NCI-H1694 treated with DMSO at 0.1 percent for 48 hours (cell line): ENCODE results near the gene MAD1L1.

Source experiments
- DNase-seq: peaks from one replicate; lab custom pipeline; 2025; lab: John Stamatoyannopoulos, UW

The MAD1L1 gene

DNA sequence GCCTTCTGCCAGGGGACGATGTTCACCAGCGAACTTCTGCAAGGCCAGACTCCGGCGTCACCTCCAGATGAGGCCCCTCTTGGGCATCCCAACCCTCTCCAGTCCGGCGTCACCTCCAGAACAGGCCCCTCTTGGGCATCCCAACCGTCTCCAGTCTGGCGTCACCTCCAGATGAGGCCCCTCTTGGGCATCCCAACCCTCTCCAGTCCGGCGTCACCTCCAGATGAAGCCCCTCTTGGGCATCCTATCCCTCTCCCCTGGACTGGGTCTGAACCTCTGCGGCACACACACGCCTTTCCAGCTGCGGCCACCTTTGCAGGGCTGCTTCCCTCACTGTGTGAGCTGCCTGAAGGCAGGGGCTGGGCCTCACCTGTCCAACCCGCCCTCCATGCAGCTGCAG, 321.2 kb downstream of the MAD1L1 start:
- no peak for DNase-seq

DNA sequence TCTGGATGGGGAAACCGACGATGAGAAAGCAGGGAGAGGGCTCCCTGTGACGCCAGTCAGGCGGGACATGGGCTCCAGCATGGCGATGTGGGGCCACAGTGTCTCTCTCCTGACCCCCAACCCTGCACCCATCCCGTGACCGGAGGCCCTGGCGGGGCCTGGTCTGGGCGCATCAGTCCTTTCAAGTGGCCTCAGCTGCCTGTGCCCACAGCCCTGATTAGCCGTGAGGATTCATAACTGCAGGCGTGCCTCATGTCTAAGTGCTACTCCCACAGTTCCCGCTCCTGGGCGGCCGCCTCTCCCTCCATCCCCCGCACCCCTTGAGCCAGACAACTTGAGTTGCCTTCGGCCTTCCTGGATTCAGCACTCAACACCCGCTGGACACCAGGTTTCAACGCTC, 321.9 kb downstream of the MAD1L1 start:
- no peak for DNase-seq

DNA sequence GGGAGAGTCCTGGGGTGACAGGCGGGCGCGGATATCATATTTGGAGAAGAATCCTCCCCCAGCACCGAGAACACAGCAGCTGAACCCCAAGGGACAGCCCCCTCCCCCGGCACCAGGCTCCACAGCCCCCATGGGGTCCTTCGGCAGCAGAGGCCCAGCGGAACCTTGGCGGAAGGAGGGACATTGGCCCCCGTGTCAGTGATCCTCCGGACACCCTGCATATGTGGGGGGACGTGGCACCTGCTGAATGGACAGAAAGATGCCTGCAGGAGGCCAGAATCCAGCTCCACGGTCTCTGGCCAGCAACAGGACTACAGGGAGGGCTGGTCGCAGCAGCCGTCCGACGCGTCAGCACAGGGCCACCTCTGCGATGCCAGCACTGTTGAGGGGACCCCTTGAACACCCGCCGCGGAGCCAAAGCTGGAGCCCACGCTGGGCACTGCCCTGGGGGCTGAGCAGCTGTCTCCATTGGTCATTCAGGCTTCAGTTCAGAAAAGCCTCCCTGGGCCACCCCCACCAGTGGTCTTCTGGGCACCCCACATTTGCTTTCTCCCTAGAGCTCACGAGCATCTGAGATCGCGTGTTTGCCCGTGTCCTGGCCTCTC, 322.6 kb downstream of the MAD1L1 start:
- no peak for DNase-seq

DNA sequence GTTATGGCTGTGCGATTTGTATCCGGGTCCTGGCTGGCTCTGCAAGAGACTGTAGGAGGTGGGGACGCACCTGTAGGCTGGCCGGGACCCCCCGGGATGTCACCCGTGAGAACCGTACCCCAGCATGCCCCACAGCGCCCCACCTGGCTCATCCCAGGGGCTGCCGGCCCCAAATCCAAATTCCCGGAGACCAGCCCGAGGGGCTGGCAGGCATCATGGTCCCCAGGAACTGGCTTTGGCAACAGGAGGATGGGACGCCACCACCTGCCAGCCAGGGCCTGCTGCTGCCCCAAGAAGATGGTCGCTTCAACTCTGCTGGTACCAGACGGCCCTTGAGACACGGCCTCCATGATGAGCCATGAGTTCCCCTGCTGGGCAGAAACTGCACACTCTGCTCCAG, 323.3 kb downstream of the MAD1L1 start:
- DNase-seq: no peak

DNA sequence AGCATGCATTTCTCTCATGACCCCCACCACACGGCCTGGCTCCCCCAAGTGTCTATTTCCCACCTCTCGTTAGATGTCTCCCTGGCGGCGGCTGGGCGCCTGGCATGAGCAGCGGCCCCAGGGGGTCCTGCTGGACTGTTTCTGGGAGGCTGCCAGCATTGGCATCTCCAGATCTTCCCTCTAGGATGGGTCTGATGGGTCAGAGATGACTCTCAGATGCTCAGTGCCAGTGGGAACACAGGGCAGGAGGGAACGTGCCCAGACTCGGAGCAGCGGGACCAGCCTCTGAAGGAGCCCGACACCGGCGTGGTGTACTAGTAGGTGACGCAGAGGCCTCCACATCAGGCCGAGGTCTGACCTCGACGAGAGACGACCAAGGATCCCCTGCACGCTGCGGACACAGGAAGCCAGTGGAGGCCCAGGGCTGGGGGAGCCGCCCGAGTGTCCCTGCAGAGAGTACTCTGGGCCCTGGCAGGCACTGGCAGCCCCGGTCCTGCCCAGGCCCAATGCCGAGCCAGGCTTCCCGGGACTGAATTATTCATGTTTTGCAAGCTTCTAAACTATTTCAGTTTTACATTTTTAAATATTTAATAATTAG, 323.8 kb downstream of the MAD1L1 start:
- no peak for DNase-seq

DNA sequence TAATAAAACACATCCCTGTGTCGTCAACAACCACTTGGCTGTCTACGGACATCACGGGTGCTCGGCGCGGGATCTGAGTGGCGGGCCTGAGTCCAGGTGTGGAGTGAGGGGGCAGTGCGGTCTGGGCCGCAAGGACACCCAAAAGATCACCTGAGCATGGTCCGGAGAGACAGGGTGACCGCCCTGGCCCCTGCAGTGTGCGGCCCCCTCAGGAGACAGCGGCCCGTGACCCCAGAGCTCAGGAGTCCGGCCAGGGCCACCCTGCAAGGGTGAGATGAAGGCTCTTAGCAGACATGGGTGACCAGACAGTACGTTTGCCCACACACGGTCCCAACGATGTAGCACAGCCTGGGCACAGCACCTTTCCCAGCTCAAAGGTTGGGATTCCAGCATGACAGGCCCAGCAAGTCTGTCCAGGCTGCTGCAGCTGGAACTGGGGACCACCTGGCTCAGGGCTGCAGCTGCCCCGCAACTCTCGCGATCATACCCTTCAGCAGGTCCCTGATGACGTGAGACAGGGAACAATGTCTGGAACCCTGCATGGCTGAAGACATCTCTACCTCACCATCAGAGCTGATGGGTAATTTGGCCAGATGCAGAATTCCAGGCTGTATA, 324.9 kb downstream of the MAD1L1 start:
- DNase-seq: no peak

DNA sequence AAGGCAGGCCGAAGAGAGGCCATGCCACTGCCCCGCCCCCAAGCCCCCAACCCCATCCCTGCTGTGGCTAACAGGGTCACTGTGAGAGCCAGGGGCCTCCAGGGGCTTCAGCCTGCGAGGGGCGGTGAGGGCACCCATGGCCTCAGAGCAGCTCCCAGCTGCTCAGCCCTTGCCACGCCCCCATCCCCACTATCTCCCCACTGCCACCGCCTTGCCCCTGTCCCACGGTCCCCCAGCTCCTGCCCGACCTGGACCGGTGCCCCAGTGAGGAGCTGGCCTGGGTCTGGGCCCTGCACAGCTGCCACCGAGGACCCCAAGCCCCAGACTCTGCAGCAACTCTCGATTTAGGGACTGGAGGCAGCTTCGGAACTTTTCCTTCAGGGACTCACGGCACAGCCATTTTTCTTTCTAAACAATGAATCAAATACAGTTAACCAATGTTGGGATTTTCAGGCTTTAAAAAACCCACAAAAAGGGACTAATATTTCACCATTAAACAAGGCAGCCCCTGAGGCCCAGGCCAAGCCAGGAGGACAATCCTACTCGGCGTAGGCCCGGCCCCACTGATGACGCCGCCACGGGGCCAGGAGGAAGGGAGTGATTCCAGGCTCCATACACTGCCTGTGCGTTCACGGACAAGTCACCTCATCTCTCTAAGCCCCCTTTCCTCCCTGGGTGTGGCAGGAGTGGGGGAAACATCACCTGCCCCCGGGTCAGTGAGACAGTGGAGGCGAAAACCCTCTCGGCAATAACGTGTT, 325.6 kb downstream of the MAD1L1 start:
- DNase-seq: no peak

DNA sequence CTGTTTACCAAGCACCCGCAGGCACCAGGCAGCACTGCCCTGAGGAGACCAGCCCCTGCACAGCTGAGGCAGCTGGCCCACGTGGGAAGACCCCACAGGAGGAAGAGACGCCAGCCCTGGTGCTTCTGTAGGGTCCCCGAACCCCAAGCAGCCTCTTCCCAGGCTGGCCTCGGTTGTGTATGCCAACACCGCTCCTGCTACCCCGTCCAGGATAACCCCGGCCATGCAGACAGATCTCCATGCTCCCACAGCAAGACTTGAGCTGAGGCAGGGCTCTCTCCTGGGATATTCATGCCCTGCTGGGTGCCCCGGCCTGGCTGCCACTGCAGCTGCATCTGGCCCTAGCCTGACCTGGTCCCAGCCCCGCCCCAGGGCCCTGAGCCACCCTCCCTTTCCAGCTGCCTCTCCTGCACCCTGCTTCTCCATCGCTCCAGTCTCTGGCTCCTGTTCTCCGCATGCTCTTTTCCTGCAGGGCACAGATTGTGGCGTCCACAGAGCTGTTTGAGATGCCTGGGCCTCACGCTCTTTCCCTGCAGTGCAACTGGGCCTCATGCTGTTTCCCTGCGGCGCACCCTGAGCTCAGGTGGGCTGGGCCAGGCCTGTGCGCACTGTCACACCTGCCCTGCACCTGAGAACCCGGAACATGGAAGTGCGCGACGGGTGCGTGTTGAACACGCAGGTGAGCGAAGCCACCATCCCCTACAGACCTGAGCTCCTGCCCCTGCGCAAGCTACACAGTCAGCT, 326.5 kb downstream of the MAD1L1 start:
- DNase-seq: no peak

DNA sequence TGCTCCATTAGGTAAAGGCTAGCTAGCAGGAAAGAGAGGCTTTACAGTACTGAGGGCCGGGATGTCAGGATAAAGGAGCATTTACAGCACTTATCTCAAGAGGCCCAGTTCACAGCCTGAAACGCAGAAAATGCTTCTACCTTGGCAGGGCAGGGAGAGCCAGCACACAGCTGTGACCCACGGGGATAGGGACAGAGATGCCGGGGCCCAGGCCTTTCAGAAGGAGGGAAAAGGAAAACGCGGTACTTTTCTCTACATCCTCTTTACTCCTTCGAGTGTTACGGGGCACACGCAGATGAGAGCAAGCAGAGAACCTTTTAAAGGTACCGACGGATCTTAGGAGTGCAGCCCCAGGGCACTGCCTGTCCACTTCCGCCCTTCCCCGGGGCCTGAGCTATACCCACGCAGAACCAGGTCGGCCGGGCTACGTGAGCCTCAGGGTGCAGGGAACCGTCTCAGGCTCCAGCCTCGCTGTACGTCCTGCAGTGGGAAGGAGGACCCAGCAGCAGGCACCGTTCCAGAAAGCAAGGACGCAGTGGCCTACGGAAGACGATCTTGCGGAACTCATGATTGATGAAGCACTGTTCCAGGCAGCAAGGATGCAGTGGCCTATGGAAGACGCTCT, 330.4 kb downstream of the MAD1L1 start:
- DNase-seq: no peak

DNA sequence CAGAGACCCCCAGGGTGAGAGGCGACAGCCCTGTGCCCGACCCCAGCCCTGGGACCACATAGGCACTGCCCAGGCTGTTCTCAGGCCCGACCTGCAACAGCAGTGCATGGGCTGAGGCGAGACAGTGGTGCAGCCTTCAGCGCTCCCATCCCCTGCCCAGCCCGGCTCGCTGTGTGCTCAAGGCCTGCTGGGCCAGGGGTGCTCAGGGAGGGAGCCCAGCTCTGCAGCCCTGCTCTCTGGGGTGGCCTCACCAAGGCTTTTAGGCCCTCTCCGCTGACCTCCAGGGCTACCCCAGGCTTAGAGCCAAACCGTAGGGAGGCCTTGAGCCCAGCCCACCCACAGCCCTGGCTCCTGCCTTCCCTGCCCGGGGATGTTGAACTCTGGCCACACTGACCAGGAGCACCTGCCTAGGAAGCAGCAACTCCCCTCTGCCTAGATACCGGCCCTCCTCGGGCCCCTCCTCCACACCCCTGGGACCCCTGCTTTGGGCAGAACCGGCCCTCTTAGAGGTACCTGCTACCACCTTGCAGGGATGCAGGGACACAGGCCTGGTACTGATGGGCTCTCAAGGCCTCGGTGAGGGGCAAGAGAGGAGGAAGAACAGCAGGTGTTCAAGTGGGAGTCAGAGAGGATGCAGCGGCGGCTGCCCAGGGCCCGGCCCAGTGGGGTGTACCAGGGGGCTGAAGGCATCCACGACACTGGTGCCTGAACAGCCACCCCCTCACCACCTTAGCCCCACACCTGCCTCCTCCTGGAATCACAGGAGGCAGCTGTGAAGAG, 331.1 kb downstream of the MAD1L1 start:
- no peak for DNase-seq

DNA sequence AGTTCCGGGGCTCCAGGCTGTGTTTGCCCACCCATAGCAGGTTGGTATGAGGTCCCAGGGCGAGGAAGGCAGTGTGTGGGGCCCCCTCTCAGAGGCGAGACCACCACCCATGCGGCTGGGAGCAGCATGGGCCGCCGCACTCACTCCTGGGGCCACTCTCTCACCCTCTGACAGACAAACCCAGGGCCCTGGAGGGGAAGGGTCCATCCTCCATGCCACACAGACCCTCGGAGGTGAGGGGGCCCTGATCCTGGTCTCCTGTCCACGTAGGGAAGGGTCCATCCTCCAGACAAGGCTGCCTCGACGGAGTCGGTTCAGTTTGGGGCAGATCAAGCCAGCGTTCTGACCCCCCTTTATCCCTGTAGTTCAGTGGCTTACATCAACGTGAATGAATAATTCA, 331.9 kb downstream of the MAD1L1 start:
- no peak for DNase-seq

DNA sequence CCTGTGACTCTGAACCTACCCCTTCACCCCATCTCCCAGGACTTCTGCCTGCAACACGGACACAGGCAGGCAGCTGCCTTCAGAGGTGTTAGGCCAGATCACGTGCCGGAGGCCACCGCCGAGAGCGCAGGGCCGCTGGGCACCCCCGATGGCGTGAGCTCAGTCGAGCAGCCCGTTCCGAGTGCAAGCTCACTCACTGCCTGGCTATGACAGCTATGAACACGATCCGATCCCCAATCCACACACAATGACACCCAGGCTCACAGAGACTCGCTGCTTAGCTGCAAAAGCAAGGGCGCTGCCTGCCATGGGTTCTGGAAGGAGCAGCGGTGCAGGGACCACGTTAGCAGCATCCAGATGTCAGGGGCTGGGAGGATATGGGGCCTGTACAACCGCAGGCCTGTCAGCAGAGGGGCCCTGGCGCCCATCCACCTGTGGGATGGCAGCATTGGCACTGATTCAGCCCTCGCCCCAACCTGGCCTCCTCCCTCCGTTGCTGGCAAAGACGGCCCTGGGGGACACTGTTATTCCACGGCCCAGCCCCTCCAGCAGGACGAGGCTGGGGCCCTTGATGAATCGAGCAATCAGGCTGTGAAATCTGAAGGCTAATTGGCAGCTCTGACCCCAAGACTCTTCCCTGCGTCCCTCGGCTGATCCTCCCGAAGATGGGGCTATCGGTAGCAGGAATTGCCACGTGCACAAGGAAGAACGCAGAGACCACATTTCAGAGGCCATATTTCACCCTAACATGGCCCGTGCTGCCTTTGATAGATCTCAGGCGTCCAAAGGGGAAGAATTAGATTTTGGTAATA, 332.6 kb downstream of the MAD1L1 start:
- DNase-seq: peak; percentile 26

DNA sequence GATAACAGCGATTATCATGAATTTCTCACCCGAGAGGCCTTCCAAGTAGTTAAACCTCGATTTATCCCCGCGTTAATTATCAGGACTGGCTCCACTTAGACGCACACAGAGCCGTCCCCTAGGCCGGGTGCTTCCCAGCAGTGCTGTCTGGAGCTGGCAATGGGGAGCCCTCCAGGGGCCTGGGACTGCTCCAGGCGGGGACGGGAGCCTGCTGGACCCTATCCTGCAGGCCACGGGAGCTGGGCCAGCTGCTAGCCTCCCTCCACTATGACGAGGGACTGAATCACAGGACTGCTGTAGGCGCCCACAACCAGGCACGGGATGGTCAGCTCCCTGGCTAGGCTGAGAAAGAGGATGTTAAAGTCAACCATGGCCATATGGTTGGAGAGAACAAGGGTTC, 333.5 kb downstream of the MAD1L1 start:
- DNase-seq: no peak

DNA sequence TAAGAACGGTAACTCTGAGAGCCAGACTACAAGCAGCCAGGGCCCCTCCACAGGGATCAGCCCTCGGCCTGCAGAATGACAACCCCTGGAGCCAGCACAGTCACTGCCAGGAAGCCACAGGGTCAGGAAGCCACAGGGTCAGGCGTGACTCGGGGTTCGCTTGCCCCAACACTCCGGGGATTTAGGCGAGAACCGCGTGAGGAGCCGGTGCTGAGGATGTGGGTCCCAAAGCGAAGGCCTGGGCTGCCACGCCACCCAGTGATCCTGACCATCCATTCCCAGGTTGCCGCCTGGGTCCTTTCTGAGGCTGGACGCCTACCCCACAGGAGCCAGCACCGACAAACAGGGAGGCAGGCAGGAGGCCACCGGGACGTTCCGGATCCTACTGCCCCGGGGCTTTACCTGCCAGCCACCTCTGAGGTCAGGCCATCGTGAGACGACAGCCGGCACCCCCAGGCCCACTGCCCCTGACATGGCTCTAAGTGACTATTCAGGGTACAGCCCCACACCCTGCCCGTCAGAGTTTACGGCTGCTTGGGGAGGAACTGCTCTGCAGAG, 334.0 kb downstream of the MAD1L1 start:
- no peak for DNase-seq

DNA sequence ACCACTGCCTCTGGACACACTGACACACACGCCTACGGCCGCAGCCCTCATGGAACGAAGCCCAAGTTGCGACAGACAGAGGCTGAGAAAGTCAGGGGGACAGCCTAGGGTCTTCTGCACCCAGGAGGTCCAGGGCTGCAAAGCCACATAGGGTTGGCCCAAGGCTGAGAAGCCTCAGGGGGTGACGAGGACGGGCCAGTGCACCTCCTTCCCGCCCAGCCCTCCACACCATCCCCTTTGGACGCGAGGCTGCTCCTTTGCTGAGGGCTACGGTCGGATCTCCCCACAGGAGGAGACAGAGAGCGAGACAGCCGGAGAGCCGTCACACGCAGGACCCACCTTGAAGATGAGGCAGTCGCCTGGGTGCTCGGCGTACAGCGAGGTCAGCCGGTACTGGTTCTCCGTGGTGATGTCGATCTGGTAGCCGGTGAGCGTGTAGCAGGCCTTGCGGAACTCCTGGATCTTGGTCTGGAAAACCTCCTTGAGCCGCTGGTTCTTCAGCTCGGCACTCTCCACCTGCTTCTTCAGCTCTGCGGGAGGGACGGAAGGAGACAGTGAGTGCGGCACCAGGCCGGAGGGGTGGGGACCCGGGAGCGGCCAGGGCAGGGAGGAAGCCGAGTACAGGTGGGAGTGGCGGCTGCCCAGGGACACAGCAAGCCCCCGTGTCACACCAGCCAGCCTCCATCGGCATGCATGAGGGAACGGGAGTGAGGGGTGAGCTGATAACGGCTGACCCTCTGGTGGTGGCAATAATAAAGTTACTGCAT, 334.7 kb downstream of the MAD1L1 start:
- DNase-seq: no peak

DNA sequence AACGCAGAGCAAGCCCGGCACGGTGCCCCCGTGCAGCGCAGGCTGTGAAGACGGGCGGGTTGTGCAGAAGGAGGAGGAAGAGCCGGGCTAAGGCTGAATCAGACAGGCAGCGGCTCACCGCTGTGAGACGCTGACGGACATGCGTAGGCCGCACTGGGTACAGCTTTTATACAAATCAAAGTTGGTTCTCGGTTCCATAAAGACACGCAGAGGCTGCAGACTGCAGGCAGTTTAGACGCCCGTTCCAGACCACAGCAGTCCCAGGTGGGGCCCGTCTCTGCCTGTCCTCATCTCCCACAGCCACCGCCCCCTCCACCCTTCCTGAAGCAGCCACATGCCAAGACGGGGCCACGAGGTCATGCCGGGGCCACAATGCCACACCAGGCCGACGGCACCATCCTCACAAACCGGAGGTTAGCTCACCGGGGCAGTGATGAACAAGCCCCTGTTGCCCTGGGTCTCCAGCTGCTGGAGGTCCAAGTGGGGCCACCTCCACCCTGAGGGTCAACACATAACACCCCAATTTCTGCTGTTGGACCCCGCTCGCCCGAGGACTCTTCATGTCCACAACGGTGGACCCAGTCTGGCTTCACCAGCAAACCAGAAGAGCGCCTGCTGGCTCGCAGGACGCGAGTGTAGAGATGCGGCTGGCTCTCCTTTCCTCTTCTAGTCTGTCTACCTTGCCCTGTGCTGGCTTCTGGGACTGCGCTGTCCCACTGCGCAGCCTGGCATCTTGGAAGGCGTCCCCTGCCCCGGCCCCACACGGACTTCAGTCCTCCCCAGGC, 335.5 kb downstream of the MAD1L1 start:
- DNase-seq: no peak

DNA sequence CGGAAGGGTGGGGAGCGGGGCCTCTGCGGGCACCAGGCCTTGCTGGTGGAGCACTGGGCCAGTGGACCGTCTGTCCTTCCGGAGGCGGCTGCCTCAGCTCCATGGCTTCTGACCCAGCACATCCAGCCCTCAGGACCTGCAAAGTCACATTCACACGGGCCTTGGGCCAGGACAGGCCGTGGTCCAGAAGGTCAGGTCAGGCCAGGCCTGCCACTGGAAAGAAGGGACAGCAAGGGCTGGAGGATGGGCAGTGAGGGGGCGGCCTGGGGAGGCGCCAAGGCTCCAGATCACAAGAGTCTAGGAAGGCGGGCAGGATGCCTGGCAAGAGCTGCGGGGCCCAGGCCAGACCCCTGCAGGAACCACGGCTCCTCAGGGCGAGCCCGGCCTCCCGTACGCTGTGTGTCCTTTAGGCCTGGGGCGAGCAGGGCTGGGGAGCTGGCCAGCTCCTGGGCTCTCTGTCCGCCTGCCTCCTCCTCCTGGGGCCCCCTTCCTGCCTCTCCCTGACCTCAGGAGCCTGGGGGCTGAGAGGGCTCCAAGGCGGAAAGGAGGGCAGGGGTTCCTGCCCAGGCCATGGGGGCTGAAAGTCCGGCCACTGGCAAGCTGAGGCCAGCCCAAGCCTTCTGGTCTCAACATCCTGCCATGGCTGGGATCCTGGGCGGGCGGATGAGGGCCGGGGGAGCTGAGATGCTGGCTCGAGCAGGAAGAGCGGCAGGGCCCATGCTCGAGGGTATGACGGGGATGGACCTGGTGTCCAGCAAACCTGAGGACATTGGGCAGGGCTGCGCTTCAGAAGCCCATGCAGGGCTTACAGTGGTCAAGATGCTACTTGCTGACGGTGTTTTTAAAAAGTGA, 336.9 kb downstream of the MAD1L1 start:
- no peak for DNase-seq
